Measurements from ENCODE around the gene TNFAIP2. TPM values are rescaled to one million over a fixed set of nuclear protein-coding genes. Genes with fewer than 3 reads are reported as not detected.
"Not testable (repeated sequence)": the region's sequence is repeated elsewhere in the genome, so short reads cannot be mapped to it uniquely, and the experiment has no call there.

Gene TNFAIP2
- total RNA-seq, 3 donors from 2014 or later: 22.0 to 67.4 (median 40.2) TPM

DNA sequence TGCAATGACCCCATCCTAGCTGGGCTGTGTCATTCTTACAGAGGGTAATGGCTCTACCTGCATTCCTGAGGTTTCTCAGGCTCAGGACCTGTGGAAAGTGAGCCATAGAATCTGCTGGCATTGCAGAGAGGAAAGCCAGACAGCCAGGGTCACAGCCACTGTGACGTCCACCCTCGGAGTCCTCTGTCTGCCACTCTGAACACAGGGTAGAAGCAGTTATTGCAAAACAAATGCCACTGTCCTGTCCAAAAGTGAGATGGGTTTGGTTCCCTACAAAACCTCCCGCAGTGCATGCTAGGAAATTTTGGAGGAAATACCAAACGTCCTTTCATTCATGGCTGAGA, 37.8 kb downstream of the TNFAIP2 start:
- Histone ChIP-seq H3K9me3 (no peaks in the 10 kb centered on the region), H3K4me3 (no peak overlapping the region), H3K4me1 (ENCODE audit: low read depth) (no peaks in the 10 kb centered on the region), H3K36me3 (ENCODE audit: low read depth) (no peaks in the 10 kb centered on the region)
- TF ChIP-seq, protein P1, sequence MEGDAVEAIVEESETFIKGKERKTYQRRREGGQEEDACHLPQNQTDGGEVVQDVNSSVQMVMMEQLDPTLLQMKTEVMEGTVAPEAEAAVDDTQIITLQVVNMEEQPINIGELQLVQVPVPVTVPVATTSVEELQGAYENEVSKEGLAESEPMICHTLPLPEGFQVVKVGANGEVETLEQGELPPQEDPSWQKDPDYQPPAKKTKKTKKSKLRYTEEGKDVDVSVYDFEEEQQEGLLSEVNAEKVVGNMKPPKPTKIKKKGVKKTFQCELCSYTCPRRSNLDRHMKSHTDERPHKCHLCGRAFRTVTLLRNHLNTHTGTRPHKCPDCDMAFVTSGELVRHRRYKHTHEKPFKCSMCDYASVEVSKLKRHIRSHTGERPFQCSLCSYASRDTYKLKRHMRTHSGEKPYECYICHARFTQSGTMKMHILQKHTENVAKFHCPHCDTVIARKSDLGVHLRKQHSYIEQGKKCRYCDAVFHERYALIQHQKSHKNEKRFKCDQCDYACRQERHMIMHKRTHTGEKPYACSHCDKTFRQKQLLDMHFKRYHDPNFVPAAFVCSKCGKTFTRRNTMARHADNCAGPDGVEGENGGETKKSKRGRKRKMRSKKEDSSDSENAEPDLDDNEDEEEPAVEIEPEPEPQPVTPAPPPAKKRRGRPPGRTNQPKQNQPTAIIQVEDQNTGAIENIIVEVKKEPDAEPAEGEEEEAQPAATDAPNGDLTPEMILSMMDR (IDR thresholded peaks at IDR 0.05): no peak
- ATAC-seq (no peak), DNase-seq (no peak)
- intact Hi-C loops (cut with DNase I, micrococcal nuclease): no loop called here

DNA sequence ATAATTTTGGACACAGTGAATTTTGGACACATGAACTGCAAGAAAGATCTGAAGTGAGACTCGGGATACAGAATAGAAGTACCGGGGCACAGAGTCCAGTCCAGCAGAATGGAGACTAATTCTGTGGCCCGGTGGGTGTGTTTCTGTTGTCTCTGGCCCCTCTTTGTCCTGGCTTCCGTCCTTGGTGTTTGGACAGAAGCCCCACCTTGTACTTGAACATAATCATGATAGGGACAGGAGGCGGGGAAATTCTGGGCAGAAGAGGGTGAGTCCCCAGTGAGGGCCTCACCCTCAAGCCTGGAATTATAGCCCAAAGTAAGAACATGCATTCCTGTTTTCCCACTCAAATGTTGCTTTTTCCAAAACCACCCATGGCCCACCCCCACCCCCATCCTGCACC, 39.9 kb downstream of the TNFAIP2 start:
- no peaks in the 10 kb centered on the region for H3K4me1 ChIP-seq (ENCODE audit: low read depth)
- H3K4me3 ChIP-seq: no peak overlapping the region
- ATAC-seq (no peak), DNase-seq (no peak)
- H3K36me3 ChIP-seq (ENCODE audit: low read depth): no peaks in the 10 kb centered on the region
- TF ChIP-seq, protein P1 (IDR thresholded peaks at IDR 0.05): no peak
- intact Hi-C loops (cut with DNase I, micrococcal nuclease): no loop called here
- H3K9me3 ChIP-seq: no peaks in the 10 kb centered on the region

DNA sequence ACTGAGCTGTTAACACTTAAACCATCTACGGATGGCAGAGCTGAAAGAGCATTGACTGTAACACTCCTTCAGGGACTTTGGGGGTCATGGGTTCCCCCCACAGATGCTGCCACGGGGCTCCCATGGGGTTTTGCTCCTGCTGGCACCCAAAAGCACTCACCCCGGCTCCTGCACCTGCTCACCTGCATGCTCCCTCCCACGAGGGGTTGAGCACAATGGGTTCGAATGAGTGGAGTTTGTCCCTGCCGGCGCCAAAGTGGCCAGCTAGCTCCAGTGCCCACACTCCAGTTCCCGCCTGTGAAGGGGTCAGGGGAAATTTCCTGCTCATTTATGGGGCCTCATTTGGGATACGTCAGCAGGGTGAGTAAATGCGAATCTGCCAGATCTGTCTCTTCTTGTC, 40.7 kb downstream of the TNFAIP2 start:
- TF ChIP-seq, protein P1 (IDR thresholded peaks at IDR 0.05): no peak
- no peaks in the 10 kb centered on the region for H3K4me1 ChIP-seq (ENCODE audit: low read depth)
- H3K36me3 ChIP-seq (ENCODE audit: low read depth): no peaks in the 10 kb centered on the region
- intact Hi-C loops (cut with DNase I, micrococcal nuclease): no loop called here
- ATAC-seq: no peak
- DNase-seq: no peak
- H3K9me3 ChIP-seq: no peaks in the 10 kb centered on the region
- no peak overlapping the region for H3K4me3 ChIP-seq

DNA sequence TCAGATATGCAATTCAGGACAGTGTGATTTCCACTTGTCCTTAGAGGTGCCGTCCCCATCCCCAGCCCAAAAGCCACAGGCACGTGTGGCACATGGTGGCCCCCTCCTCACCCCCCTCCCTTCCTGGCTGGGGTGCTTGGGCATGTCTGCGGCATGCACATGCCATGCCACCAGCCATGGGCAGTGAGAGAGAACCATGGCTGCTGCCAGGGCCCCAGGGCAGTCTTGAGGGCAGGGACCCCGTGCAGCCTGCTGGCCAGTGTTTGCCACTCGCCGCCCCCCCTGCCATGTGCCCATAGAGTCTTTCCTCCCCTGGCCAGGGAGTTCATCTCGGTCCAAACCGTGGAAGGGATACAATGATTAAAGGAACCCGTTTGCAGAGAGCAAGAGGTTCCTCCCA, 41.5 kb downstream of the TNFAIP2 start:
- ATAC-seq (no peak), DNase-seq (no peak)
- intact Hi-C loops (cut with DNase I, micrococcal nuclease): no loop called here
- Histone ChIP-seq H3K36me3 (ENCODE audit: low read depth) (no peaks in the 10 kb centered on the region), H3K4me3 (no peak overlapping the region), H3K9me3 (no peaks in the 10 kb centered on the region), H3K4me1 (ENCODE audit: low read depth) (no peaks in the 10 kb centered on the region)
- TF ChIP-seq, protein P1 (IDR thresholded peaks at IDR 0.05): no peak

DNA sequence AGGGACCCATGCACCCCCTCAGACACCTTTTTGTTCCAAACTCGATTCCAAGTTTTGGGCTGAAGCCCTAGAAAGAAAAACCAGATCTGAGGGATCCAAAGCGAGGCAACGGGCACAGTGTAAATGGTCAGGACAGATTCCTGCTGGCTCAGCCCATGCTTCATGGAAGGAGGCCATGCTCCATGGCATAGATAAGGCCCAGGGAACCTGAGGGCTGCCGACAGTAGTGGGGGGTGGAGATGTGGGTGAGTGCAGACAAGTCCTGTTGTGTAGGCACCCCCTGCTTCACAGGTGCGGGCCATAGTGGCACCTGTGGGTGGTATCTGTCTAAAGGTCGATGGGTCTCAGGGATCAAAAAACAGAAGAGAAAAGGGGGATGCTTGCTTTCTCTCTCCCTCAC, 42.1 kb downstream of the TNFAIP2 start:
- H3K4me3 ChIP-seq: no peak overlapping the region
- H3K4me1 ChIP-seq (ENCODE audit: low read depth): no peaks in the 10 kb centered on the region
- DNase-seq: no peak
- H3K36me3 ChIP-seq (ENCODE audit: low read depth): no peaks in the 10 kb centered on the region
- ATAC-seq: no peak
- TF ChIP-seq, protein P1 (IDR thresholded peaks at IDR 0.05): no peak
- peaks cover 4% of the 10 kb centered on the region for H3K9me3 ChIP-seq
- intact Hi-C loops (cut with DNase I, micrococcal nuclease): no loop called here

DNA sequence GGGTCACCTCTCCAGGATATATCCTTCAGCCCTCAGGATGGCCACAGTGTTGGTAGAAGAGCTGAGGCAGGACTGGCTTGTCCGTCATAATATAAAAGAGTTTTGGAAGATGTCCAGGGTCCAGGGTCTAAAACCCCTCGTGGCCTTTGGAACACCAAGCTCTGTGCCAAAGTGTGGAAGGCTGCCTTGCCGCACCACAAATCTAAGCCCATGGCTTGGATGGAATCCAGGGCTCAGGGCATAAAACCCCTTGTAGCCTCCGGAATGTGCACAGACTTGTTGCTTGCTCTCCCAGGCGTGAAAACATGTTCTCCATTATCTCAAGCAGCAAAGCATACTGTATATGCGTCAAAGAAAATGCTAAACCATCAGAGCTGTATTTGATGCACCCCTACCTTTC, 46.7 kb downstream of the TNFAIP2 start:
- intact Hi-C loops (cut with DNase I, micrococcal nuclease): no loop called here
- H3K4me3 ChIP-seq: no peak overlapping the region
- peaks cover 33% of the 10 kb centered on the region for H3K9me3 ChIP-seq
- ATAC-seq (no peak), DNase-seq (no peak)
- H3K36me3 ChIP-seq (ENCODE audit: low read depth): no peaks in the 10 kb centered on the region
- TF ChIP-seq, protein P1 (IDR thresholded peaks at IDR 0.05): no peak
- H3K4me1 ChIP-seq (ENCODE audit: low read depth): no peaks in the 10 kb centered on the region

DNA sequence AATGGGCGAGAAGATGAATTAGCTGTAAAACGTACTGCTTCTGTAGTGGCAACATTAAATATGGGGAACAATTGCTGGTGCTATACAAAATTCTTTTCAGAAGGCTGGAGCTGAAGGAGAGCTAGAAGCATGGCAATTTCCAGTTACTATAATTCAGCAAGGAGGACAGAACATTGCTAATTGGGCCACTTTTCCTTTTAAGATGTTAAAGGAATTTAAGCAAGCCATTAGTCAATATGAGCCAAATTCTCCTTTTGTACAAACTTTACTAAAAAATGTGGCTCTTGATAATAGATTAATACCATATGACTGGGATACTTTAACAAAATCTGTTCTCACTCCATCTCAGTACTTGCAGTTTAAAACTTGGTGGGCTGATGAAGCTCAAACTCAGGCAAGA, 47.9 kb downstream of the TNFAIP2 start:
- DNase-seq; intact Hi-C loops (cut with DNase I, micrococcal nuclease); H3K36me3 ChIP-seq (ENCODE audit: low read depth); H3K4me1 ChIP-seq (ENCODE audit: low read depth); ATAC-seq; H3K4me3 ChIP-seq: not testable (repeated sequence)
- H3K9me3 ChIP-seq: peaks cover 35% of the 10 kb centered on the region

Measured in mucosa of descending colon (tissue), 3 donors.